DMS153 treated with DMSO at 0.1 percent for 48 hours (cell line): ENCODE measurements around the gene SPPL2A.
A peak's percentile ranks its signal among the peaks of the same experiment; 100 is the strongest.
"Not testable (repeated sequence)": the region's sequence is repeated elsewhere in the genome, so short reads cannot be mapped to it uniquely, and the experiment has no call there.

Experiments
- DNase-seq: peaks from one replicate; lab custom pipeline; 2025; ENCODE audit not compliant: unreplicated experiment; lab: John Stamatoyannopoulos, UW

Gene SPPL2A

GRCh38 chr15:50765195-50765967 lies at the start of gene SPPL2A:
SPPL2A (minus strand) TSS chr15:50765706; CDS start chr15:50765533, 173 bp downstream.
- peak; percentile 1 for DNase-seq

GRCh38 chr15:50814634-50815033 lies 49.1 kb upstream of the SPPL2A start:
- no peak for DNase-seq

GRCh38 chr15:50813865-50814264 lies 48.4 kb upstream of the SPPL2A start:
- no peak for DNase-seq

GRCh38 chr15:50813089-50813488 lies 47.6 kb upstream of the SPPL2A start:
- DNase-seq, result no peak

- not testable (repeated sequence) for DNase-seq
Observed at GRCh38 chr15:50812181-50812506, 46.6 kb upstream of the SPPL2A start.

GRCh38 chr15:50811461-50812180 lies 46.1 kb upstream of the SPPL2A start:
- DNase-seq, result not testable (repeated sequence)

- DNase-seq, result no peak
Observed at GRCh38 chr15:50810128-50810527, 44.6 kb upstream of the SPPL2A start.

GRCh38 chr15:50808728-50809127 lies 43.2 kb upstream of the SPPL2A start:
- no peak for DNase-seq

- no peak for DNase-seq
Observed at GRCh38 chr15:50803479-50804180, 38.1 kb upstream of the SPPL2A start.

GRCh38 chr15:50800715-50801114 lies 35.2 kb upstream of the SPPL2A start:
- no peak for DNase-seq

- DNase-seq, result no peak
Observed at GRCh38 chr15:50798684-50799083, 33.2 kb upstream of the SPPL2A start.

- no peak for DNase-seq
Observed at GRCh38 chr15:50797926-50798325, 32.4 kb upstream of the SPPL2A start.

GRCh38 chr15:50791486-50791885 lies 26.0 kb upstream of the SPPL2A start:
- no peak for DNase-seq

GRCh38 chr15:50790778-50791453 lies 25.4 kb upstream of the SPPL2A start:
- DNase-seq, result no peak

- DNase-seq, result no peak
Observed at GRCh38 chr15:50786871-50787270, 21.4 kb upstream of the SPPL2A start.

GRCh38 chr15:50786438-50786837 lies 20.9 kb upstream of the SPPL2A start:
- DNase-seq, result no peak

- no peak for DNase-seq
Observed at GRCh38 chr15:50783895-50784294, 18.4 kb upstream of the SPPL2A start.

GRCh38 chr15:50783411-50783810 lies 17.9 kb upstream of the SPPL2A start:
- DNase-seq, result no peak

- no peak for DNase-seq
Observed at GRCh38 chr15:50778086-50778485, 12.6 kb upstream of the SPPL2A start.

GRCh38 chr15:50777042-50777441 lies 11.5 kb upstream of the SPPL2A start:
- no peak for DNase-seq

GRCh38 chr15:50774450-50774849 lies 8.9 kb upstream of the SPPL2A start:
- no peak for DNase-seq
